Body of pancreas (tissue), 4 donors: ENCODE results near the gene LYSET.

ENCODE experiments used
- POLR2A ChIP-seq, 3 donors: fragments of 450-650 bp; IDR thresholded peaks; one replicate each; pipeline ENCODE4 v1.6.1; 2016; ENCODE audit warnings: antibody characterized with exemption in 3 of 3, mild to moderate bottlenecking in 2 of 3
- TF ChIP-seq, protein P1 (sequence below), 7 experiments: fragments of 450-650 bp in 4 of 7; fragments of 200-600 bp in 3 of 7; sonication (generic) in 3 of 7; IDR thresholded peaks; one replicate each; pipeline ENCODE4 v1.5.1; 2016 to 2019; ENCODE audit warnings: antibody characterized with exemption in 7 of 7

DNA sequence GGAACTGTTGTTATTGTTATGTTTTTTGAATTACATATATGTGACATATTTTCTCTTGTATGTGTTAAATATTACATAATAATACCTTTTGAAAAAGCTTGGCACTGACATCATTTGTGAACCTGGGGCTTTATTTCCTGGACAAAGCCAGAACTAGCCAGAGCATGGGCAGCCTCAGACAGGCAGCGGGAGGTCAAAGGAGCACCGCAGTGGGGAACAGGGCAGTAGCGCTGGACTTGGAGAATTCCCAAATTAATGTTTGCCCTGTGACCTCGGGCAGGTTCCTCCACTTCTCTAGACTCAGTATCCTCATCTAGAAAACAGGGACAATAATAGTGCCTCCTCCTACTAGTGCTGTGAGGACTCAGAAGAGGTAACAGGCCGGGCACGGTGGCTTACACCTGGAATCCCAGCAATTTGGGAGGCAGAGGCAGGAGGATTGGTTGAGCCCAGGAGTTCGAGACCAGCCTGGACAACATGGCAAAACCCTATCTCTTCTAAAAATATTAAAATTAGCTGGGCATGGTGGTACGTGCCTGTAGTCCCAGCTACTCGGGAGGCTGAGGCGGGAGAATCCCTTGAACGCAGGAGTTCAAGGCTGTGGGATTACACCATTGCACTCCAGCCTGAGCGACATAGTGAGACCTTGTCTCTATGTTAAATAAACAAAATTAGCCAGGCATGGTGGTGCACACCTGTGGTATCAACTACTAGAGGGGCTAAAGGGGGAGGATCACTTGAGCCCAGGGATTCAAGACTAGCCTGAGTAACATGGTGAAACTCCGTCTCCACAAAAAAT, 42.1 kb upstream of the LYSET start:
- TF ChIP-seq, protein P1, sequence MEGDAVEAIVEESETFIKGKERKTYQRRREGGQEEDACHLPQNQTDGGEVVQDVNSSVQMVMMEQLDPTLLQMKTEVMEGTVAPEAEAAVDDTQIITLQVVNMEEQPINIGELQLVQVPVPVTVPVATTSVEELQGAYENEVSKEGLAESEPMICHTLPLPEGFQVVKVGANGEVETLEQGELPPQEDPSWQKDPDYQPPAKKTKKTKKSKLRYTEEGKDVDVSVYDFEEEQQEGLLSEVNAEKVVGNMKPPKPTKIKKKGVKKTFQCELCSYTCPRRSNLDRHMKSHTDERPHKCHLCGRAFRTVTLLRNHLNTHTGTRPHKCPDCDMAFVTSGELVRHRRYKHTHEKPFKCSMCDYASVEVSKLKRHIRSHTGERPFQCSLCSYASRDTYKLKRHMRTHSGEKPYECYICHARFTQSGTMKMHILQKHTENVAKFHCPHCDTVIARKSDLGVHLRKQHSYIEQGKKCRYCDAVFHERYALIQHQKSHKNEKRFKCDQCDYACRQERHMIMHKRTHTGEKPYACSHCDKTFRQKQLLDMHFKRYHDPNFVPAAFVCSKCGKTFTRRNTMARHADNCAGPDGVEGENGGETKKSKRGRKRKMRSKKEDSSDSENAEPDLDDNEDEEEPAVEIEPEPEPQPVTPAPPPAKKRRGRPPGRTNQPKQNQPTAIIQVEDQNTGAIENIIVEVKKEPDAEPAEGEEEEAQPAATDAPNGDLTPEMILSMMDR (IDR thresholded peaks at IDR 0.05): no peak
- no peak for TF ChIP-seq POLR2A (IDR thresholded peaks at IDR 0.05)
